Measurements from ENCODE around the gene NRXN3. TPM values are rescaled to one million over a fixed set of nuclear protein-coding genes. Genes with fewer than 3 reads are reported as not detected.

Gene NRXN3
- total RNA-seq, 1 donor: 2.5 TPM

- Histone ChIP-seq H3K27ac (ENCODE audit: low read depth, low read length) (no peak overlapping the region), H3K4me1 (ENCODE audit: insufficient read depth, low read length) (no peaks in the 10 kb centered on the region), H3K4me3 (ENCODE audit: insufficient read depth, low read length) (no peak overlapping the region), H3K9me3 (ENCODE audit: low read depth, low read length) (no peaks in the 10 kb centered on the region), H3K79me2 (ENCODE audit: insufficient read depth, low read length) (no peaks in the 10 kb centered on the region), H4K20me1 (ENCODE audit: insufficient read depth, low read length) (no peaks in the 10 kb centered on the region), H3K4me2 (ENCODE audit: insufficient read depth, low read length) (no peak overlapping the region), H3K36me3 (ENCODE audit: insufficient read depth, low read length) (no peaks in the 10 kb centered on the region), H3K27me3 (ENCODE audit: insufficient read depth, low read length) (no peaks in the 10 kb centered on the region), H2AFZ (ENCODE audit: low read length) (no peak overlapping the region)
- no peak for TF ChIP-seq CTCF (IDR thresholded peaks at IDR 0.05; ENCODE audit: extremely low read depth, low read depth, low read length)
- no peak for DNase-seq (ENCODE audit: insufficient read length, low spot score, missing footprints)
Observed at GRCh38 chr14:79199217-79199616, 1029.0 kb downstream of the NRXN3 start.

- no peak for DNase-seq (ENCODE audit: insufficient read length, low spot score, missing footprints)
- no peak overlapping the region for H2AFZ ChIP-seq (ENCODE audit: low read length)
- H3K27ac ChIP-seq (ENCODE audit: low read depth, low read length): no peak overlapping the region
- TF ChIP-seq CTCF (IDR thresholded peaks at IDR 0.05; ENCODE audit: extremely low read depth, low read depth, low read length): no peak
- no peaks in the 10 kb centered on the region for H3K9me3 ChIP-seq (ENCODE audit: low read depth, low read length)
- H3K36me3 ChIP-seq (ENCODE audit: insufficient read depth, low read length): no peaks in the 10 kb centered on the region
- H4K20me1 ChIP-seq (ENCODE audit: insufficient read depth, low read length): no peaks in the 10 kb centered on the region
- H3K4me2 ChIP-seq (ENCODE audit: insufficient read depth, low read length): no peak overlapping the region
- no peaks in the 10 kb centered on the region for H3K79me2 ChIP-seq (ENCODE audit: insufficient read depth, low read length)
- H3K4me3 ChIP-seq (ENCODE audit: insufficient read depth, low read length): no peak overlapping the region
- no peaks in the 10 kb centered on the region for H3K4me1 ChIP-seq (ENCODE audit: insufficient read depth, low read length)
- H3K27me3 ChIP-seq (ENCODE audit: insufficient read depth, low read length): no peaks in the 10 kb centered on the region
Observed at GRCh38 chr14:79201564-79202207, 1031.5 kb downstream of the NRXN3 start.

GRCh38 chr14:79204591-79204990 is 1034.4 kb downstream of the NRXN3 start:
- DNase-seq (ENCODE audit: insufficient read length, low spot score, missing footprints): no peak
- H3K4me3 ChIP-seq (ENCODE audit: insufficient read depth, low read length): no peak overlapping the region
- no peaks in the 10 kb centered on the region for H3K79me2 ChIP-seq (ENCODE audit: insufficient read depth, low read length)
- H3K36me3 ChIP-seq (ENCODE audit: insufficient read depth, low read length): no peaks in the 10 kb centered on the region
- TF ChIP-seq CTCF (IDR thresholded peaks at IDR 0.05; ENCODE audit: extremely low read depth, low read depth, low read length): no peak
- no peaks in the 10 kb centered on the region for H3K9me3 ChIP-seq (ENCODE audit: low read depth, low read length)
- H3K27ac ChIP-seq (ENCODE audit: low read depth, low read length): no peak overlapping the region
- H3K27me3 ChIP-seq (ENCODE audit: insufficient read depth, low read length): no peaks in the 10 kb centered on the region
- no peaks in the 10 kb centered on the region for H3K4me1 ChIP-seq (ENCODE audit: insufficient read depth, low read length)
- H4K20me1 ChIP-seq (ENCODE audit: insufficient read depth, low read length): no peaks in the 10 kb centered on the region
- no peak overlapping the region for H2AFZ ChIP-seq (ENCODE audit: low read length)
- no peak overlapping the region for H3K4me2 ChIP-seq (ENCODE audit: insufficient read depth, low read length)

- H3K79me2 ChIP-seq (ENCODE audit: insufficient read depth, low read length): no peaks in the 10 kb centered on the region
- no peaks in the 10 kb centered on the region for H3K36me3 ChIP-seq (ENCODE audit: insufficient read depth, low read length)
- H3K27me3 ChIP-seq (ENCODE audit: insufficient read depth, low read length): no peaks in the 10 kb centered on the region
- no peaks in the 10 kb centered on the region for H3K4me1 ChIP-seq (ENCODE audit: insufficient read depth, low read length)
- H2AFZ ChIP-seq (ENCODE audit: low read length): no peak overlapping the region
- H4K20me1 ChIP-seq (ENCODE audit: insufficient read depth, low read length): no peaks in the 10 kb centered on the region
- no peak overlapping the region for H3K27ac ChIP-seq (ENCODE audit: low read depth, low read length)
- no peak overlapping the region for H3K4me3 ChIP-seq (ENCODE audit: insufficient read depth, low read length)
- no peaks in the 10 kb centered on the region for H3K9me3 ChIP-seq (ENCODE audit: low read depth, low read length)
- DNase-seq (ENCODE audit: insufficient read length, low spot score, missing footprints): no peak
- no peak for TF ChIP-seq CTCF (IDR thresholded peaks at IDR 0.05; ENCODE audit: extremely low read depth, low read depth, low read length)
- H3K4me2 ChIP-seq (ENCODE audit: insufficient read depth, low read length): no peak overlapping the region
Observed at GRCh38 chr14:79209418-79209817, 1039.2 kb downstream of the NRXN3 start.

All from osteoblast (primary cell).